Smooth muscle cell (in vitro differentiated cells): Measurements from ENCODE around the gene NUTM2G. TPM values are rescaled to one million over a fixed set of nuclear protein-coding genes. Genes with fewer than 3 reads are reported as not detected.
"Not testable (repeated sequence)": the region's sequence is repeated elsewhere in the genome, so short reads cannot be mapped to it uniquely, and the experiment has no call there.

Experiments
- DNase-seq: peaks from one replicate; lab custom pipeline; 2025; ENCODE audit not compliant: unreplicated experiment; lab: John Stamatoyannopoulos, UW
- H2AFZ ChIP-seq: fragments of 200-600 bp; sonication (generic); 2 replicates; pipeline ENCODE4 v1.6.0; 2016; ENCODE audit warnings: antibody characterized with exemption, low read depth, mild to moderate bottlenecking
- H3F3A ChIP-seq: fragments of 200-600 bp; sonication (generic); 2 replicates; pipeline ENCODE4 v1.6.0; 2017; ENCODE audit warnings: antibody characterized with exemption, low read depth
- H3K27ac ChIP-seq: fragments of 200-600 bp; sonication (generic); 2 replicates; pipeline ENCODE4 v1.5.1; 2016; ENCODE audit warnings: low read depth, mild to moderate bottlenecking
- H3K27me3 ChIP-seq: fragments of 200-600 bp; sonication (generic); 2 replicates; pipeline ENCODE4 v1.6.1; 2016; ENCODE audit warnings: low read depth, mild to moderate bottlenecking
- H3K36me3 ChIP-seq: fragments of 200-600 bp; sonication (generic); 2 replicates; pipeline ENCODE4 v1.5.1; 2016; ENCODE audit warnings: low read depth
- H3K4me1 ChIP-seq: fragments of 200-600 bp; sonication (generic); 2 replicates; pipeline ENCODE4 v1.5.1; 2016; ENCODE audit warnings: low read depth
- H3K4me2 ChIP-seq: fragments of 200-600 bp; sonication (generic); 2 replicates; pipeline ENCODE4 v1.6.0; 2016; ENCODE audit warnings: mild to moderate bottlenecking
- H3K4me3 ChIP-seq: fragments of 200-600 bp; sonication (generic); 2 replicates; pipeline ENCODE4 v1.5.1; 2016; ENCODE audit warnings: mild to moderate bottlenecking
- H3K79me2 ChIP-seq: fragments of 200-600 bp; sonication (generic); 2 replicates; pipeline ENCODE4 v1.6.0; 2016; ENCODE audit warnings: low read depth, mild to moderate bottlenecking
- H3K9ac ChIP-seq: fragments of 200-600 bp; sonication (generic); 2 replicates; pipeline ENCODE4 v1.6.0; 2016; ENCODE audit warnings: low read depth
- H3K9me3 ChIP-seq: fragments of 200-600 bp; sonication (generic); replicated peaks from 2 replicates; pipeline ENCODE4 v1.5.1; 2016; ENCODE audit warnings: low read depth
- H4K20me1 ChIP-seq: fragments of 200-600 bp; sonication (generic); 2 replicates; pipeline ENCODE4 v1.6.0; 2016; ENCODE audit warnings: low read depth
- CTCF ChIP-seq: fragments of 200-600 bp; sonication (generic); IDR thresholded peaks from 2 replicates; pipeline ENCODE4 v1.5.1; 2017; ENCODE audit warnings: borderline replicate concordance, mild to moderate bottlenecking, antibody characterized with exemption; ENCODE audit not compliant: insufficient read depth, poor library complexity, severe bottlenecking
- WGBS: methylation state at CpG from one replicate; pipeline ENCODE4 v1.1.7; 2016; ENCODE audit warnings: low lambda C conversion rate; 5-methylcytosine and 5-hydroxymethylcytosine counted together
- polyA plus RNA-seq: library from polyadenylated mRNA; unstranded; fragments of >200 nt; fragmentation: Nextera tagmentation; extraction: Ambion mirVana; gene quantifications from 2 replicates; pipeline ENCODE4 v1.2.1, GENCODE V29; 2016
- total RNA-seq: library from RNA; depleted of rRNA; stranded (reverse); fragments of >200 nt; gene quantifications from 2 replicates; pipeline ENCODE4 v1.2.3, GENCODE V29; 2014

Gene NUTM2G
- total and polyA plus RNA-seq, 2 experiments from 2014 or later, result 0.09 TPM; not detected in 1

- no peaks in the 10 kb centered on the region for H4K20me1 ChIP-seq
- no peak overlapping the region for H3K27ac ChIP-seq
- H3K79me2 ChIP-seq, result no peaks in the 10 kb centered on the region
- no peaks in the 10 kb centered on the region for H3K36me3 ChIP-seq
- H2AFZ ChIP-seq, result no peak overlapping the region
- no peak overlapping the region for H3K4me3 ChIP-seq
- no peak overlapping the region for H3K9ac ChIP-seq
- no peak for DNase-seq
- no peaks in the 10 kb centered on the region for H3K27me3 ChIP-seq
- no peak for TF ChIP-seq CTCF
- H3F3A ChIP-seq, result no peaks in the 10 kb centered on the region
- H3K4me1 ChIP-seq, result no peaks in the 10 kb centered on the region
- 71% methylated on average over 4 of the region's 4 CpGs for WGBS
- no peak overlapping the region for H3K4me2 ChIP-seq
- H3K9me3 ChIP-seq, result no peaks in the 10 kb centered on the region
Observed at GRCh38 chr9:96888591-96888990, 40.1 kb upstream of the NUTM2G start.

- no peak for DNase-seq
- H2AFZ ChIP-seq, result no peak overlapping the region
- no peaks in the 10 kb centered on the region for H4K20me1 ChIP-seq
- H3K4me2 ChIP-seq, result no peak overlapping the region
- TF ChIP-seq CTCF, result no peak
- H3K9ac ChIP-seq, result no peak overlapping the region
- no peaks in the 10 kb centered on the region for H3K36me3 ChIP-seq
- 98% methylated on average over 7 of the region's 7 CpGs for WGBS
- no peaks in the 10 kb centered on the region for H3F3A ChIP-seq
- H3K4me1 ChIP-seq, result no peaks in the 10 kb centered on the region
- no peaks in the 10 kb centered on the region for H3K79me2 ChIP-seq
- H3K9me3 ChIP-seq, result no peaks in the 10 kb centered on the region
- no peak overlapping the region for H3K4me3 ChIP-seq
- no peaks in the 10 kb centered on the region for H3K27me3 ChIP-seq
- no peak overlapping the region for H3K27ac ChIP-seq
Observed at GRCh38 chr9:96892131-96892530, 36.5 kb upstream of the NUTM2G start.

GRCh38 chr9:96900010-96900409 lies 28.6 kb upstream of the NUTM2G start:
- not testable (repeated sequence) for H3K27ac ChIP-seq, H3K9ac ChIP-seq, H3K4me3 ChIP-seq, H3K27me3 ChIP-seq, H4K20me1 ChIP-seq, H3K79me2 ChIP-seq, H3K9me3 ChIP-seq, H2AFZ ChIP-seq, H3F3A ChIP-seq, H3K36me3 ChIP-seq, DNase-seq, H3K4me2 ChIP-seq, H3K4me1 ChIP-seq
- 100% methylated on average over 1 of the region's 2 CpGs for WGBS

- not testable (repeated sequence) for DNase-seq, H3K36me3 ChIP-seq, H3F3A ChIP-seq, H3K9ac ChIP-seq, H4K20me1 ChIP-seq, H3K4me1 ChIP-seq, H3K27me3 ChIP-seq, H3K4me3 ChIP-seq, H3K27ac ChIP-seq, H3K4me2 ChIP-seq, H3K79me2 ChIP-seq, H3K9me3 ChIP-seq, H2AFZ ChIP-seq
- WGBS, result 92% methylated on average over 4 of the region's 5 CpGs
Observed at GRCh38 chr9:96904947-96905722, 23.5 kb upstream of the NUTM2G start.

- not testable (repeated sequence) for H3K79me2 ChIP-seq, H4K20me1 ChIP-seq, H3K27me3 ChIP-seq, H2AFZ ChIP-seq, H3K27ac ChIP-seq, H3K4me1 ChIP-seq, H3K9ac ChIP-seq, H3K36me3 ChIP-seq, DNase-seq, H3K4me2 ChIP-seq, H3K9me3 ChIP-seq, H3K4me3 ChIP-seq, H3F3A ChIP-seq
- WGBS, result no CpG with 5 or more reads among the region's 3 CpGs
Observed at GRCh38 chr9:96908479-96908878, 20.2 kb upstream of the NUTM2G start.

- H3K4me3 ChIP-seq, H2AFZ ChIP-seq, H3K4me2 ChIP-seq, H3K27ac ChIP-seq, H3K79me2 ChIP-seq, H3F3A ChIP-seq, H3K36me3 ChIP-seq, DNase-seq, H3K9ac ChIP-seq, H3K4me1 ChIP-seq, H3K9me3 ChIP-seq, H3K27me3 ChIP-seq, H4K20me1 ChIP-seq: not testable (repeated sequence)
- 91% methylated on average over 2 of the region's 2 CpGs for WGBS
Observed at GRCh38 chr9:96915539-96915938, 13.1 kb upstream of the NUTM2G start.

- not testable (repeated sequence) for H3K9me3 ChIP-seq, H3K4me2 ChIP-seq, H4K20me1 ChIP-seq, H3K79me2 ChIP-seq, H3K9ac ChIP-seq, H2AFZ ChIP-seq, H3K4me3 ChIP-seq, H3K27ac ChIP-seq, H3F3A ChIP-seq, H3K27me3 ChIP-seq, DNase-seq, H3K36me3 ChIP-seq, H3K4me1 ChIP-seq
- 96% methylated on average over 5 of the region's 6 CpGs for WGBS
Observed at GRCh38 chr9:96916531-96916930, 12.1 kb upstream of the NUTM2G start.
